ENCODE results near the gene HABP4. TPM values are rescaled to one million over a fixed set of nuclear protein-coding genes. Genes with fewer than 3 reads are reported as not detected.
A peak's percentile ranks its signal among the peaks of the same experiment; 100 is the strongest.

Gene HABP4
- total RNA-seq, 2 donors from 2014 or later, result 50.0 to 74.2 TPM

DNA sequence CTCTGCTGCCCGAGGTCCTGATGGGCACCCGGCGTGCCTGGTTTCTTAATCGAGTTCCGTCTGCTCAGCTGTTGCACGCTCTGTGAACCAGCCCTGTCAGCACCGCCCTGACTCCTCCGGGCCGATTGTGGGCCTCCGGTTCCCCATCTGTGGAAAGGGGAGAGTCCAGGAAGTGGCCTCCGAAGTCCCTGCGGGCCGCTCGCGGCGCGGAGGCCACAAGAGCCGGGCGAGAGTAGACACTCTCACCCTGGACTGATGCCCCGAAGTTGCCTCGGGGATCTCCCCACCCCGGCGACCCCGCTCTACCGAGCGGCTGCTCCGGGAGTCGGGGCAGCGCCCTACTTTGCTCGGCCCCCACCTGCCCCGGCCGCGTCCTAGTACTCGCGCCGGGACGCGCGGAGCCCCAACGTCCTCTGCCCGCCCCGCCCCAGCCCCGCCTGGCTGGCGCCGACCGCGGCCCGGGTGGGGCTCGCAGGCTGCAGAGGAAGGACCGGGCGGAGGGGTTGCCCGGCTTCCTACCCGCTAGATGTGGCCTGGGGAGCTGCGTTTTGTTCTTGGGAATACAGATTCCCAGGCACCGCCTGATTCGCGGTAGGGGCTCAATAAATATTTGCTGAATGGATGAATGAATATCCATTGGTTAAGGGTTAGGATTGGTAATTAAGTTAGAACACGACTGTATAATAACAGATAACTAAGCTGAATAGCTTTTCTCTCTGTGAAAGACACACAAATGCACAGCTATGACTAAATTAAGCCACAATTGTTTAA lies 30.9 kb upstream of the HABP4 start:
- Histone ChIP-seq H3K4me3 (peak overlapping the region; percentile 99), H3K9me3 (no peaks in the 10 kb centered on the region), H3K36me3 (no peaks in the 10 kb centered on the region), H3K27ac (peak overlapping the region; percentile 99 to 100), H3K27me3 (replicated peaks; ENCODE audit: insufficient read depth) (no peaks in the 10 kb centered on the region), H3K4me1 (ENCODE audit: control insufficient read depth in 1 of 2, low read depth in 2 of 2) (peaks cover 24 to 29% of the 10 kb centered on the region in 2 donors)
- peak; percentile 29 for ATAC-seq (ENCODE audit: insufficient number of reproducible peaks, low FRiP score, low read depth)
- TF ChIP-seq, protein P1, sequence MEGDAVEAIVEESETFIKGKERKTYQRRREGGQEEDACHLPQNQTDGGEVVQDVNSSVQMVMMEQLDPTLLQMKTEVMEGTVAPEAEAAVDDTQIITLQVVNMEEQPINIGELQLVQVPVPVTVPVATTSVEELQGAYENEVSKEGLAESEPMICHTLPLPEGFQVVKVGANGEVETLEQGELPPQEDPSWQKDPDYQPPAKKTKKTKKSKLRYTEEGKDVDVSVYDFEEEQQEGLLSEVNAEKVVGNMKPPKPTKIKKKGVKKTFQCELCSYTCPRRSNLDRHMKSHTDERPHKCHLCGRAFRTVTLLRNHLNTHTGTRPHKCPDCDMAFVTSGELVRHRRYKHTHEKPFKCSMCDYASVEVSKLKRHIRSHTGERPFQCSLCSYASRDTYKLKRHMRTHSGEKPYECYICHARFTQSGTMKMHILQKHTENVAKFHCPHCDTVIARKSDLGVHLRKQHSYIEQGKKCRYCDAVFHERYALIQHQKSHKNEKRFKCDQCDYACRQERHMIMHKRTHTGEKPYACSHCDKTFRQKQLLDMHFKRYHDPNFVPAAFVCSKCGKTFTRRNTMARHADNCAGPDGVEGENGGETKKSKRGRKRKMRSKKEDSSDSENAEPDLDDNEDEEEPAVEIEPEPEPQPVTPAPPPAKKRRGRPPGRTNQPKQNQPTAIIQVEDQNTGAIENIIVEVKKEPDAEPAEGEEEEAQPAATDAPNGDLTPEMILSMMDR (IDR thresholded peaks at IDR 0.05), result no peak
- no peak for DNase-seq (ENCODE audit: low spot score)

DNA sequence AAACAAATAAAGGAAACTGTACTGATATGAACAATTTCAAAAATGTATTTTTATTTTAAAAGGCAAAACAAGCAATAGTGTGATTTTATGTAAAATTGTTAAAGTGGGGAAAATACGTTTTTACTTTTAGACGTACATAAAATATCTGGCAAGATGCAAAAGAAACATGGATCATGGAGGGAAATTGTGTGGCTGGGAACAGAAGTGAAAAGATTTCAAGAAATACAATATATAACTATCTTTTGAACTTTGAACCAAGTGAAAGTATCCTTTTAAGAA lies 30.3 kb upstream of the HABP4 start:
- Histone ChIP-seq H3K9me3 (no peaks in the 10 kb centered on the region), H3K36me3 (no peaks in the 10 kb centered on the region), H3K27me3 (replicated peaks; ENCODE audit: insufficient read depth) (no peaks in the 10 kb centered on the region), H3K27ac (peak overlapping the region; percentile 99 to 100), H3K4me3 (peak overlapping the region; percentile 99), H3K4me1 (ENCODE audit: control insufficient read depth in 1 of 2, low read depth in 2 of 2) (peaks cover 24 to 29% of the 10 kb centered on the region in 2 donors)
- TF ChIP-seq, protein P1 (IDR thresholded peaks at IDR 0.05), result no peak
- no peak for DNase-seq (ENCODE audit: low spot score)
- no peak for ATAC-seq (ENCODE audit: insufficient number of reproducible peaks, low FRiP score, low read depth)

DNA sequence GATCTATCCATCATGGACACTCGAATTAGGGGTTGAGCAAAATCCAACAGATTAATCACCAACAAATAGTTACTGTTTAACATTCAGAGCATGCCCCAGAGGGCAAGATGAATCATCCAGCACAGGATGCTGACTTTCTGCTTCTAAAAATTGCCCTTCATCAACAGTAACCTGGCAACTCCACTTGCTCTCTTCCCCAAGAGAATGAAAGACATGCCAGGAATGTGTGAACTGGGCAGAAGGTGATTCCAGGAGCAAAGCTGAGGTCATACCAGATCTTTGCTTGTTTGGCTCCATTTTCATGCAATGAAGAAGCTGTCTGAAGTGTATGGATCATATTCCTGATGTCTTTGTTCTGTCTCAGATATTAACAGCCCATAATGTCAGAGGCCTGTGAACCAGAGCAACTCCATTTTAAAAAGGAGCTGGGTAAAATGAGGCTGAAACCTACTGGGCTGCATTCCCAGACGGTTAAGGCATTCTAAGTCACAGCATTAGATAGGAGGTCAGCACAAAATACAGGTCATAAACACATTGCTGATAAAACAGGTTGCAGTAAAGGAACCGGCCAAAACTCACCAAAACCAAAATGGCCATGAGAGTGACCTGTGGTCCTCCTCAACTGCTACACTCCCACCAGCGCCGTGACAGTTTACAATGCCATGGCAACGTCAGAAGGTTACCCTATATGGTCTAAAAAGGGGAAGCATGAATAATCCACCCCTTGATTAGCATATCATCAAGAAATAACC lies 29.3 kb upstream of the HABP4 start:
- no peaks in the 10 kb centered on the region for H3K9me3 ChIP-seq
- ATAC-seq (ENCODE audit: insufficient number of reproducible peaks, low FRiP score, low read depth) (peak; percentile 40), DNase-seq (ENCODE audit: low spot score) (peak; percentile 44)
- H3K4me3 ChIP-seq, result no peak overlapping the region
- peak overlapping the region; percentile 99 to 100 for H3K27ac ChIP-seq
- no peaks in the 10 kb centered on the region for H3K27me3 ChIP-seq (replicated peaks; ENCODE audit: insufficient read depth)
- TF ChIP-seq, protein P1 (IDR thresholded peaks at IDR 0.05), result no peak
- peaks cover 24 to 29% of the 10 kb centered on the region in 2 donors for H3K4me1 ChIP-seq (ENCODE audit: control insufficient read depth in 1 of 2, low read depth in 2 of 2)
- no peaks in the 10 kb centered on the region for H3K36me3 ChIP-seq

DNA sequence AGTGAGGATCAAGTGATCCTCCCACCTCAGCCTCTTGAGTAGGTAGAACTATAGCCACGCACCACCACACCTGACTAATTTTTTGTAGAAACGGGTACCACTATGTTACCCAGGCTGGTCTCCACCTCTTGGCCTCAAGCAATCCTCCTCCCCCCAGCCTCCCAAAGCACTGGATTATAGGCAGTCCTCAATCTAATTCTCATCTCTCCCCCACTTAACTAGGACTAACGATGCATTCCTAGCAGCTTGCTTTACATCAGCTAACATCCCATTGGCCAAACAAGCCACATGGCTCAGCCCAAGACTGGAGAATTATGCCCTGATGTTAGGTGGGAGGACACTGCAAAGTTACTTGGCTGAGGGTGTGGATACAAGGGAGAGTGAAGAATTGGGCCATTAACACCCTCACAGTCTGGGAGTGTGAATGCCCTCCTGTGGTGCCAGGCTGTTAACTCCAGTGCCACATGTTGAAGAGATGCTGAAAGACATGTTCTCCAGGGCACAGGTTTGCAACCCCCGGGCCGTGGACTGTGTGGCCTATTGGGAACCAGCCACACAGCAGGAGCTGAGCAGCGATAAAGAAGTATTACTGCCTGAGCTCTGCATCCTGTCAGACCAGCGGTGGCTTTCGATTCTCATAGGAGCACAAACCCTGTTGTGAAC lies 26.5 kb upstream of the HABP4 start:
- Histone ChIP-seq H3K9me3 (no peaks in the 10 kb centered on the region), H3K27me3 (replicated peaks; ENCODE audit: insufficient read depth) (no peaks in the 10 kb centered on the region), H3K4me3 (no peak overlapping the region), H3K27ac (peak overlapping the region in 1 of 2 donors; percentile 58), H3K36me3 (no peaks in the 10 kb centered on the region), H3K4me1 (ENCODE audit: control insufficient read depth in 1 of 2, low read depth in 2 of 2) (peaks cover 18 to 23% of the 10 kb centered on the region in 2 donors)
- DNase-seq (ENCODE audit: low spot score) (no peak), ATAC-seq (ENCODE audit: insufficient number of reproducible peaks, low FRiP score, low read depth) (no peak)
- TF ChIP-seq, protein P1 (IDR thresholded peaks at IDR 0.05), result no peak

DNA sequence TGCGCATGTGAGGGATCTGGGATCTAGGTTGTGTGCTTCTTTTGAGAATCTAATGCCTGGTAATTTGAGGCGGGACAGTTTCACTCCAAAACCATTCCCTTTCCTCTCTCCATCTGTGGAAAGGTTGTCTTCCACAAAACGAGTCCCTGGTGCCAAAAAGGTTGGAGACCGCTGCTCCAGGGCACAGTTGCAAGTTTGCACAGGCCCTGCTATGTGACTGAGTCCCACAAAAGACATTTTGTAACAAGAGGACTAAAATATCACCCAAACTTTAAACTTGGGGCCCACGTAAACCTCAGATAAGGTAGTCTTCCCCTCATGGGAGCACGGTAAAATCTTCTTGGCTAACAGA lies 26.0 kb upstream of the HABP4 start:
- Histone ChIP-seq H3K36me3 (no peaks in the 10 kb centered on the region), H3K9me3 (no peaks in the 10 kb centered on the region), H3K27ac (peak overlapping the region in 1 of 2 donors; percentile 58), H3K27me3 (replicated peaks; ENCODE audit: insufficient read depth) (no peaks in the 10 kb centered on the region), H3K4me1 (ENCODE audit: control insufficient read depth in 1 of 2, low read depth in 2 of 2) (peaks cover 18 to 23% of the 10 kb centered on the region in 2 donors), H3K4me3 (no peak overlapping the region)
- no peak for DNase-seq (ENCODE audit: low spot score)
- ATAC-seq (ENCODE audit: insufficient number of reproducible peaks, low FRiP score, low read depth), result no peak
- TF ChIP-seq, protein P1 (IDR thresholded peaks at IDR 0.05), result no peak

Data from thoracic aorta (tissue), 2 donors.